CD4-positive, alpha-beta T cell (primary cell): ENCODE results near the gene PIK3CD. TPM values are rescaled to one million over a fixed set of nuclear protein-coding genes. Genes with fewer than 3 reads are reported as not detected.

Source experiments
- ATAC-seq: fragments of 200-7000 bp; cut with Tn5 transposase; one replicate; pipeline ENCODE4 v1.10.0; 2022; ENCODE audit warnings: mild to moderate bottlenecking; ENCODE audit not compliant: poor library complexity
- CTCF ChIA-PET: fragments of 350-600 bp; sonication (Branson Sonifier 250); formaldehyde crosslinking; loops from one replicate; lab custom pipeline; 2021; ENCODE audit warnings: antibody characterized with exemption, inconsistent platforms; lab: Charles Lee
- POLR2A ChIA-PET: fragments of 350-600 bp; sonication (Branson Sonifier 250); formaldehyde crosslinking; loops from one replicate; lab custom pipeline; 2021; ENCODE audit warnings: antibody characterized with exemption, inconsistent platforms; lab: Charles Lee
- DNase-seq, 14 experiments: peaks; one replicate each; pipeline ENCODE4 v3.0.0-alpha.2; 2013 to 2020; ENCODE audit warnings: mixed read lengths in 2 of 14
- H3K27ac ChIP-seq, 2 donors: one replicate each; pipeline versions ENCODE4 v1.5.1 to v1.7.0; 2013; ENCODE audit warnings: low read length in 2 of 2, low read depth in 1 of 2, mild to moderate bottlenecking in 1 of 2
- H3K27me3 ChIP-seq, 2 experiments: 1 replicate in 1 of 2; 2 replicates in 1 of 2; pipeline versions ENCODE4 v1.6.1 to v1.7.0; 2013; ENCODE audit warnings: low read length in 2 of 2, control low read depth in 1 of 2, mild to moderate bottlenecking in 1 of 2, moderate library complexity in 1 of 2; ENCODE audit not compliant: insufficient read depth in 2 of 2, control insufficient read depth in 1 of 2
- H3K36me3 ChIP-seq: one replicate; pipeline ENCODE4 v1.6.1; 2013; ENCODE audit warnings: low read length, control low read depth; ENCODE audit not compliant: insufficient read depth
- H3K4me1 ChIP-seq: one replicate; pipeline ENCODE4 v1.6.1; 2013; ENCODE audit warnings: low read length, control low read depth; ENCODE audit not compliant: insufficient read depth
- H3K4me3 ChIP-seq: one replicate; pipeline ENCODE4 v1.5.1; 2013; ENCODE audit warnings: mild to moderate bottlenecking, low read length, moderate library complexity
- H3K9me3 ChIP-seq, 2 experiments: 1 replicate in 1 of 2; 2 replicates in 1 of 2; pipeline versions ENCODE4 v1.6.1 to v1.7.0; 2013; ENCODE audit warnings: low read length in 2 of 2, mild to moderate bottlenecking in 2 of 2, control low read depth in 1 of 2, moderate library complexity in 1 of 2; ENCODE audit not compliant: control insufficient read depth in 1 of 2, insufficient read depth in 1 of 2
- H3K27ac Mint-ChIP-seq: one replicate; pipeline ENCODE4 v1.8.0; 2020; ENCODE audit warnings: mixed read lengths
- H3K27me3 Mint-ChIP-seq: one replicate; pipeline ENCODE4 v1.8.0; 2021; ENCODE audit warnings: mixed read lengths
- H3K36me3 Mint-ChIP-seq: one replicate; pipeline ENCODE4 v1.8.0; 2021; ENCODE audit warnings: low read depth, mixed read lengths
- H3K4me1 Mint-ChIP-seq: one replicate; pipeline ENCODE4 v1.8.0; 2021; ENCODE audit warnings: low read depth, mixed read lengths
- H3K4me3 Mint-ChIP-seq: one replicate; pipeline ENCODE4 v1.8.0; 2020; ENCODE audit warnings: mild to moderate bottlenecking, mixed read lengths
- H3K9me3 Mint-ChIP-seq: one replicate; pipeline ENCODE4 v1.8.0; 2020; ENCODE audit warnings: mixed read lengths
- CTCF ChIP-seq: fragments of 200-600 bp; IDR thresholded peaks from one replicate; pipeline ENCODE4 v1.8.0; 2022; ENCODE audit warnings: antibody characterized with exemption, mild to moderate bottlenecking
- intact Hi-C, 2 experiments: fragments of 100-400 bp; cut with DNase I in 1 of 2; cut with micrococcal nuclease in 1 of 2; formaldehyde crosslinking; loops; one replicate each; pipeline versions ENCODE4 v1.15.1 to v1.9.0; 2023 to 2025; cut with DNase I, micrococcal nuclease
- total RNA-seq, 174 experiments: library from RNA in 2 of 174; stranded (reverse) in 2 of 174; gene quantifications; one replicate each; pipeline ENCODE4 v1.2.3 and lab custom pipeline; 2021 to 2026

The PIK3CD gene
- total RNA-seq, 2 experiments from 2014 or later: 202 to 213 TPM

GRCh38 chr1:9776685-9777084, 125.2 kb downstream of the PIK3CD start:
- intact Hi-C loops: no loop called here
- Mint-ChIP-seq H3K9me3 (no peaks in the 10 kb centered on the region), H3K4me3 (no peak overlapping the region), H3K27me3 (no peaks in the 10 kb centered on the region), H3K27ac (no peak overlapping the region), H3K36me3 (peaks cover 19% of the 10 kb centered on the region), H3K4me1 (peaks cover 24% of the 10 kb centered on the region)
- no peak for TF ChIP-seq CTCF
- POLR2A ChIA-PET: no interaction called here
- no peaks in the 10 kb centered on the region for H3K9me3 ChIP-seq
- peaks cover 18% of the 10 kb centered on the region for H3K36me3 ChIP-seq
- no peaks in the 10 kb centered on the region for H3K27me3 ChIP-seq
- no peak overlapping the region for H3K27ac ChIP-seq
- CTCF ChIA-PET: no interaction called here
- peaks cover 2% of the 10 kb centered on the region for H3K4me1 ChIP-seq
- no peak overlapping the region for H3K4me3 ChIP-seq
- ATAC-seq: no peak
- DNase-seq: no peak

Other genes starting within 250 kb of the PIK3CD start
- 1 to 10 TPM; 5.9 to 6.6 TPM for gene SLC25A33, start 112.3 kb upstream of the PIK3CD start, total RNA-seq
- gene TMEM201, start 62.8 kb upstream of the PIK3CD start, total RNA-seq: 1 to 10 TPM; 9.1 to 9.2 TPM
- gene CLSTN1, start 172.2 kb downstream of the PIK3CD start, total RNA-seq: 10 to 100 TPM; 66.8 to 68.1 TPM